ENCODE data around the gene CACNG8.
A peak's percentile ranks its signal among the peaks of the same experiment; 100 is the strongest.

The CACNG8 gene

DNA sequence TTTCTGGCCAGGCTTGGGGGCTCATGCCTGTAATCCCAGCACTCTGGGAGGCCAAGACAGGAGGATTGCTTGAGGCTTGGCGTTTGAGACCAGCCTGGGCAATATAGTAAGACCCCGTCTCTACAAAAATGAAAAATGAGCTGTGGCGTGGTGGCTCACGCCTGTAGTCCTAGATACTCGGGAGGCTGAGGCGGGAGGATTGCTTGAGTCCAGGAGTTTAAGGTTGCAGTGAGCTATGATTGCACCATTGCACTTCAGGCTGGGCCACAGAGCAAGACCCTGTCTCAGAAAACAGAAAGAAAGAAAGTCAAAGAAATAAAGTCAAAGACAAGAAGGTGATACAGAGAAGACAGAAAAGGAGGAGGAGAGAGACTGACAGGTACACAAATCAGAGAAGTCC lies 26.2 kb downstream of the CACNG8 start:
- no peak for TF ChIP-seq ZNF70 (CRISPR knock-in tag; IDR thresholded peaks at IDR 0.05)
- no peak for TF ChIP-seq ARNTL (CRISPR knock-in tag; IDR thresholded peaks at IDR 0.05; ENCODE audit: borderline replicate concordance, low read depth)
- TF ChIP-seq, protein P1, sequence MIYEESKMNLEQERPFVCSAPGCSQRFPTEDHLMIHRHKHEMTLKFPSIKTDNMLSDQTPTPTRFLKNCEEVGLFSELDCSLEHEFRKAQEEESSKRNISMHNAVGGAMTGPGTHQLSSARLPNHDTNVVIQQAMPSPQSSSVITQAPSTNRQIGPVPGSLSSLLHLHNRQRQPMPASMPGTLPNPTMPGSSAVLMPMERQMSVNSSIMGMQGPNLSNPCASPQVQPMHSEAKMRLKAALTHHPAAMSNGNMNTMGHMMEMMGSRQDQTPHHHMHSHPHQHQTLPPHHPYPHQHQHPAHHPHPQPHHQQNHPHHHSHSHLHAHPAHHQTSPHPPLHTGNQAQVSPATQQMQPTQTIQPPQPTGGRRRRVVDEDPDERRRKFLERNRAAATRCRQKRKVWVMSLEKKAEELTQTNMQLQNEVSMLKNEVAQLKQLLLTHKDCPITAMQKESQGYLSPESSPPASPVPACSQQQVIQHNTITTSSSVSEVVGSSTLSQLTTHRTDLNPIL (CRISPR knock-in tag; IDR thresholded peaks at IDR 0.05; ENCODE audit: low read depth), result no peak
- no peak for TF ChIP-seq CSDC2 (CRISPR knock-in tag; IDR thresholded peaks at IDR 0.05)
- TF ChIP-seq CSRNP3 (CRISPR knock-in tag; IDR thresholded peaks at IDR 0.05), result no peak
- no peak for TF ChIP-seq BACH2 (CRISPR knock-in tag; IDR thresholded peaks at IDR 0.05; ENCODE audit: borderline replicate concordance)
- no peak for TF ChIP-seq GLIS3 (CRISPR knock-in tag; IDR thresholded peaks at IDR 0.05)
- no peak for TF ChIP-seq TCF4 (CRISPR knock-in tag; IDR thresholded peaks at IDR 0.05; ENCODE audit: borderline replicate concordance)
- TF ChIP-seq, protein P2, sequence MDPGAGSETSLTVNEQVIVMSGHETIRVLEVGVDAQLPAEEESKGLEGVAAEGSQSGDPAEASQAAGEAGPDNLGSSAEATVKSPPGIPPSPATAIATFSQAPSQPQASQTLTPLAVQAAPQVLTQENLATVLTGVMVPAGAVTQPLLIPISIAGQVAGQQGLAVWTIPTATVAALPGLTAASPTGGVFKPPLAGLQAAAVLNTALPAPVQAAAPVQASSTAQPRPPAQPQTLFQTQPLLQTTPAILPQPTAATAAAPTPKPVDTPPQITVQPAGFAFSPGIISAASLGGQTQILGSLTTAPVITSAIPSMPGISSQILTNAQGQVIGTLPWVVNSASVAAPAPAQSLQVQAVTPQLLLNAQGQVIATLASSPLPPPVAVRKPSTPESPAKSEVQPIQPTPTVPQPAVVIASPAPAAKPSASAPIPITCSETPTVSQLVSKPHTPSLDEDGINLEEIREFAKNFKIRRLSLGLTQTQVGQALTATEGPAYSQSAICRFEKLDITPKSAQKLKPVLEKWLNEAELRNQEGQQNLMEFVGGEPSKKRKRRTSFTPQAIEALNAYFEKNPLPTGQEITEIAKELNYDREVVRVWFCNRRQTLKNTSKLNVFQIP (CRISPR knock-in tag; IDR thresholded peaks at IDR 0.05; ENCODE audit: borderline replicate concordance, low read depth), result no peak
- ATAC-seq, result no peak

DNA sequence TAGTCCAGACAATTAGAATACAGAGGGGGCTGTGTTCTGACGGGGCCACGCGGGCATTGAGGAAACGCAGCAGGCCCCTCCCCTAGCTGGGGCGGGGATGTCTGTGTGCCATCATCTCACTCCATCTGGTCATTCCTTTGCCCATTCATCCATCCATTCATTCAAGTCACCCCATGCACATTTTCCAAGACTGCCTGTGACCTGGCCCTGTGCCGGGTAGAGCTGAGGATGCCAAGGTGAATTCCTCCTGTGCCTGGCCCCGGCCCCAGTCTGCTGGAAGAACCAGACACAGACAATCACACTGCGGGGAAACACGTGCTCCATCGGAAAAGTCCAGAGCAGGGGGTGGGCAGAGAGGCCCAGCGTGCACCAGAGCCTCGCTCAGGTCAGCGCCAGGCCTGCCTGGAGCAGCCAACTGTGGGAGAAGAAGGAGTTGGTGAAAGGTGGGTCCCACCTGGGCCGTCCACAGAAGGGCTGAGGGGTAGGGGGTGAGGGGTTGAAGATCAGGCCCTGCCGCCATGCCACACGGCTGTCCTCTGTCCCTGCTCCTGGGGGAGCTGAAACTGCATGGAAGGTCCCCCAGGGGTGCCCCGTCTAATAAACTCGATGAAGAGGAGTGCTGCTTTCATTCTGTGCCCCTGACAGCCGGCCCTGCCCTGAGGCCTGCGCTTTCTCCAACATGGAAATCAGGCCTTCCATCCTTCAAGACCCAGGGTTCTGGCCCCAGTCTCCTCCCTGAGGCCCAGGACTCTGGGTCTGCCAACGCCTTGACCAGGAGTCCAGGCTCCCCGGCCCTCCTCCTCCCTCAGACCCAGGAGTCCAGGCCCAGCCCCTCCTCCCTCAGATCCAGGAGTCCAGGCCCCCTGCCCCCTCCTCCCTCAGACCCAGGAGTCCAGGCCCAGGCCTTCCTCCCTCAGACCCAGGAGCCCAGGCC lies 27.1 kb downstream of the CACNG8 start:
- peak; percentile 63 for ATAC-seq
- TF ChIP-seq, protein P1 (CRISPR knock-in tag; IDR thresholded peaks at IDR 0.05; ENCODE audit: low read depth), result no peak
- TF ChIP-seq ESRRG (CRISPR knock-in tag; IDR thresholded peaks at IDR 0.05), result no peak
- TF ChIP-seq, protein P3, sequence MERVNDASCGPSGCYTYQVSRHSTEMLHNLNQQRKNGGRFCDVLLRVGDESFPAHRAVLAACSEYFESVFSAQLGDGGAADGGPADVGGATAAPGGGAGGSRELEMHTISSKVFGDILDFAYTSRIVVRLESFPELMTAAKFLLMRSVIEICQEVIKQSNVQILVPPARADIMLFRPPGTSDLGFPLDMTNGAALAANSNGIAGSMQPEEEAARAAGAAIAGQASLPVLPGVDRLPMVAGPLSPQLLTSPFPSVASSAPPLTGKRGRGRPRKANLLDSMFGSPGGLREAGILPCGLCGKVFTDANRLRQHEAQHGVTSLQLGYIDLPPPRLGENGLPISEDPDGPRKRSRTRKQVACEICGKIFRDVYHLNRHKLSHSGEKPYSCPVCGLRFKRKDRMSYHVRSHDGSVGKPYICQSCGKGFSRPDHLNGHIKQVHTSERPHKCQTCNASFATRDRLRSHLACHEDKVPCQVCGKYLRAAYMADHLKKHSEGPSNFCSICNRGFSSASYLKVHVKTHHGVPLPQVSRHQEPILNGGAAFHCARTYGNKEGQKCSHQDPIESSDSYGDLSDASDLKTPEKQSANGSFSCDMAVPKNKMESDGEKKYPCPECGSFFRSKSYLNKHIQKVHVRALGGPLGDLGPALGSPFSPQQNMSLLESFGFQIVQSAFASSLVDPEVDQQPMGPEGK (CRISPR knock-in tag; IDR thresholded peaks at IDR 0.05; ENCODE audit: borderline replicate concordance), result no peak
- no peak for TF ChIP-seq ZNF565 (CRISPR knock-in tag; conservative IDR thresholded peaks at IDR 0.05; ENCODE audit: low read depth)
- no peak for TF ChIP-seq ZNF70 (CRISPR knock-in tag; IDR thresholded peaks at IDR 0.05)
- TF ChIP-seq BACH2 (CRISPR knock-in tag; IDR thresholded peaks at IDR 0.05; ENCODE audit: borderline replicate concordance), result no peak
- TF ChIP-seq ARNTL (CRISPR knock-in tag; IDR thresholded peaks at IDR 0.05; ENCODE audit: borderline replicate concordance, low read depth), result no peak
- TF ChIP-seq RARB (CRISPR knock-in tag; IDR thresholded peaks at IDR 0.05), result no peak
- no peak for TF ChIP-seq GLIS3 (CRISPR knock-in tag; IDR thresholded peaks at IDR 0.05)
- no peak for TF ChIP-seq ISL1 (CRISPR knock-in tag; IDR thresholded peaks at IDR 0.05)
- TF ChIP-seq ZC3H10 (CRISPR knock-in tag; IDR thresholded peaks at IDR 0.05), result no peak
- no peak for TF ChIP-seq ZFP3 (CRISPR knock-in tag; IDR thresholded peaks at IDR 0.05)
- TF ChIP-seq CSRNP3 (CRISPR knock-in tag; IDR thresholded peaks at IDR 0.05), result no peak
- no peak for TF ChIP-seq SNAI2 (CRISPR knock-in tag; IDR thresholded peaks at IDR 0.05)
- no peak for TF ChIP-seq TCF4 (CRISPR knock-in tag; IDR thresholded peaks at IDR 0.05; ENCODE audit: borderline replicate concordance)
- no peak for TF ChIP-seq CSDC2 (CRISPR knock-in tag; IDR thresholded peaks at IDR 0.05)
- TF ChIP-seq ZNF8 (CRISPR knock-in tag; IDR thresholded peaks at IDR 0.05), result no peak
- TF ChIP-seq, protein P4, sequence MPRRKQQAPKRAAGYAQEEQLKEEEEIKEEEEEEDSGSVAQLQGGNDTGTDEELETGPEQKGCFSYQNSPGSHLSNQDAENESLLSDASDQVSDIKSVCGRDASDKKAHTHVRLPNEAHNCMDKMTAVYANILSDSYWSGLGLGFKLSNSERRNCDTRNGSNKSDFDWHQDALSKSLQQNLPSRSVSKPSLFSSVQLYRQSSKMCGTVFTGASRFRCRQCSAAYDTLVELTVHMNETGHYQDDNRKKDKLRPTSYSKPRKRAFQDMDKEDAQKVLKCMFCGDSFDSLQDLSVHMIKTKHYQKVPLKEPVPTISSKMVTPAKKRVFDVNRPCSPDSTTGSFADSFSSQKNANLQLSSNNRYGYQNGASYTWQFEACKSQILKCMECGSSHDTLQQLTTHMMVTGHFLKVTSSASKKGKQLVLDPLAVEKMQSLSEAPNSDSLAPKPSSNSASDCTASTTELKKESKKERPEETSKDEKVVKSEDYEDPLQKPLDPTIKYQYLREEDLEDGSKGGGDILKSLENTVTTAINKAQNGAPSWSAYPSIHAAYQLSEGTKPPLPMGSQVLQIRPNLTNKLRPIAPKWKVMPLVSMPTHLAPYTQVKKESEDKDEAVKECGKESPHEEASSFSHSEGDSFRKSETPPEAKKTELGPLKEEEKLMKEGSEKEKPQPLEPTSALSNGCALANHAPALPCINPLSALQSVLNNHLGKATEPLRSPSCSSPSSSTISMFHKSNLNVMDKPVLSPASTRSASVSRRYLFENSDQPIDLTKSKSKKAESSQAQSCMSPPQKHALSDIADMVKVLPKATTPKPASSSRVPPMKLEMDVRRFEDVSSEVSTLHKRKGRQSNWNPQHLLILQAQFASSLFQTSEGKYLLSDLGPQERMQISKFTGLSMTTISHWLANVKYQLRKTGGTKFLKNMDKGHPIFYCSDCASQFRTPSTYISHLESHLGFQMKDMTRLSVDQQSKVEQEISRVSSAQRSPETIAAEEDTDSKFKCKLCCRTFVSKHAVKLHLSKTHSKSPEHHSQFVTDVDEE (CRISPR knock-in tag; IDR thresholded peaks at IDR 0.05), result no peak

All from SK-N-SH treated with all-trans-retinoic acid at 6 μM for 48 hours (cell line).